Retinal pigment epithelial cell (primary cell): ENCODE measurements around the gene PPIL6.

Source experiments
- DNase-seq: peaks from one replicate; pipeline ENCODE4 v3.0.0-alpha.2; 2010; ENCODE audit warnings: low read depth
- H3K4me3 ChIP-seq: 2 replicates; pipeline ENCODE4 v1.5.1; 2011; ENCODE audit warnings: mild to moderate bottlenecking, low read length, control low read depth, moderate library complexity
- TF ChIP-seq, protein P1 (sequence below): conservative IDR thresholded peaks from 2 replicates; pipeline ENCODE4 v1.5.1; 2011; ENCODE audit warnings: low read depth, low read length, control low read depth, inconsistent platforms

PPIL6 gene

DNA sequence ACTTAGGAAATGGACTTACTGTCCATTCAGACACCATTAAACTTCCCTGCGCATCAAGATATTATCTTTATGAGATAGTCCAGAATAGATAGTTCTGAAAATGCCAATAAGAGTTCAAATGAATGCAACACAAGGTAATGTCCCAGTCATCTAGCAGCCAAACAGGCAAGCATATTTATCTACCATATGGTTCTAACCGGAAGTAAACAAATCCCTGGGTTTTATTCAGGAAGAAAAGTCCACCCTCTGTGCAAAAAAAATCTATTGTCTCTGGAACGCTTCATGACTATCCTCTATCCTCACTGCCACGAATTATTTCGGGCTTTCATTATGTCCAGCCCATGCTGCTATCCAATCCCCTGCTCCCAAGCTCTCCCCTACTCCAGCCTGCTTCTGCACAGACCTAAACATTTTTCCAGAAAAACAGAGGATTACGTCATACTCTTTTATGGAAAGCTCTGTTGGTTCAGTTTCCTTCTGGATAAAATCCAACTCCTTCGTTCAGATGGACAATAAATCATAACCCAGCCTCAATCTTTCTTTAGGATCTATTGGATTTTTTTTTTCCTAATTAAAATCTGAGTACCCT, 11.4 kb downstream of the PPIL6 start:
- no peak overlapping the region for H3K4me3 ChIP-seq
- TF ChIP-seq, protein P1, sequence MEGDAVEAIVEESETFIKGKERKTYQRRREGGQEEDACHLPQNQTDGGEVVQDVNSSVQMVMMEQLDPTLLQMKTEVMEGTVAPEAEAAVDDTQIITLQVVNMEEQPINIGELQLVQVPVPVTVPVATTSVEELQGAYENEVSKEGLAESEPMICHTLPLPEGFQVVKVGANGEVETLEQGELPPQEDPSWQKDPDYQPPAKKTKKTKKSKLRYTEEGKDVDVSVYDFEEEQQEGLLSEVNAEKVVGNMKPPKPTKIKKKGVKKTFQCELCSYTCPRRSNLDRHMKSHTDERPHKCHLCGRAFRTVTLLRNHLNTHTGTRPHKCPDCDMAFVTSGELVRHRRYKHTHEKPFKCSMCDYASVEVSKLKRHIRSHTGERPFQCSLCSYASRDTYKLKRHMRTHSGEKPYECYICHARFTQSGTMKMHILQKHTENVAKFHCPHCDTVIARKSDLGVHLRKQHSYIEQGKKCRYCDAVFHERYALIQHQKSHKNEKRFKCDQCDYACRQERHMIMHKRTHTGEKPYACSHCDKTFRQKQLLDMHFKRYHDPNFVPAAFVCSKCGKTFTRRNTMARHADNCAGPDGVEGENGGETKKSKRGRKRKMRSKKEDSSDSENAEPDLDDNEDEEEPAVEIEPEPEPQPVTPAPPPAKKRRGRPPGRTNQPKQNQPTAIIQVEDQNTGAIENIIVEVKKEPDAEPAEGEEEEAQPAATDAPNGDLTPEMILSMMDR = no peak
- DNase-seq = no peak

DNA sequence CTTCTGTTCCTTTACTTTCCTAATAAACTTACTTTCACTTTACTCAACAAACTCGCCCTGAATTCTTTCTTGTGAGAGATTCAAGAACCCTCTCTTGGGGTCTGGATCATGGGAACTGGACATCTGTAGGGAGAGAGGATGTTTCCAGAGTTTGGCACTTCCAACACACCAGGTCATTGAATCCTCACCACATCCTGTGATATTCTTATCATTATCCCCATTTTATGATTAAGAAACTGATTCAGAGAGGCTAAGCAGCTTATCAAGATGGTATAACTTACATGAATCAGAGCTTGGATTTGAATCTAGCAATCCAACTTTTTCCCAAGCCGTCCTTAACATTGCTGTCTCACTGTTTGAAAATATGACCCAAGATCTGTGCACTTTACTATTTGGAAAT, 15.5 kb downstream of the PPIL6 start:
- TF ChIP-seq, protein P1 = no peak
- H3K4me3 ChIP-seq = no peak overlapping the region
- DNase-seq = no peak

DNA sequence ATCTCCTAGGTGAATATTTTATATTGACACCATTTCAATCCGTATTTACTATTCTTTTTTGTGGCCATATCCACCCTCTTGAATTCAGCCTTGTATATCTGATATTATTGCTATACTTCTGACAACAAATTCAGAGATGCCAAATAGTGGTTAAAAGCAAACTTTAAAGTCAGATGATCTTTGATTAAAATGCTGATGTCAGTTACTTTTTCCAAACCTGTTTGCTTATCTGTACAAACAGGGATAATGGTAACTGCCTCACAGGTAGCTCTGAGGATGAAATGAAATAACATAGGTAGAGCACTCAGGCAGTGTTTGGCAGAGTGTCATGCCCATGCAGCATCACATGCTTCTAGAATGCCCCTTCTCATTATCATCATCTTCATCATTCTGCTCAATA, 19.2 kb downstream of the PPIL6 start:
- no peak for DNase-seq
- TF ChIP-seq, protein P1 = no peak
- H3K4me3 ChIP-seq = no peak overlapping the region

DNA sequence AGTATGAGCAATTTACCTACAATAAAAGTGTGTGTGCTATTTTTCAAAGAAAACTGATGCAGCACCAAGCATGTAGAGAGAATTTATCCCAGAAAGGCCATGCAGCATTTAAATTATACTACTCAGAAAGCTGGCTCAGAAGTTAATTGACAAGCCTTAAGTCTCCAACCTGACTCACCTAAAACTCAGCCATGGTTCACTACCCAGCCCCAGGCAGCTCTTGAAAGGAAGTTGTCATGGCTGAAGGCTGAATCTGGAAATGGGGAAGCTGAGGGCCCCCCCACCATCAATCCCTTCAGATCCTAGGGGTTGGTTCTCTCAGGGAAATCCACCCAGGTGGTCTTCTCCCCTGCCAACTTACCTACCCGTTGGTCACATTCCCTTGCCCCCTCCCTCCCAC, 19.7 kb downstream of the PPIL6 start:
- H3K4me3 ChIP-seq = no peak overlapping the region
- TF ChIP-seq, protein P1 = no peak
- DNase-seq = no peak

DNA sequence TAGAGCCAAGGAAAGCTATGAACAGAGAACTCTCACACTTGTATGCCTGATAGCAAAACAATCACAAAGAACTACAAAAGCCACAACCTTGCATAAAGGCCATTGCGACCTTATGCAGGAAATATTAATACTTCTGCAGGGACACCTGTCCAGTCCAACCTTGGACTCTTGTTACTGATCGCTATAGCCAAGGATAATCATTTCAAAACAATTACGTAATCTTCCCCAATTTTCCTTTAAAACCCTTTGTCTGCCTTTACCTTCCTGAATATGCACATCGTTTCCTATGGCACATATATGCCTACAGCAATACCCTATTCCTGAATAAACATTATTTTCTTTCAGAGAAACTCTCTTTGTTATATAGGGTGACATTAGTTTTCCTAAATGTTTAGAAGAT, 22.8 kb downstream of the PPIL6 start:
- TF ChIP-seq, protein P1 = no peak
- no peak overlapping the region for H3K4me3 ChIP-seq

DNA sequence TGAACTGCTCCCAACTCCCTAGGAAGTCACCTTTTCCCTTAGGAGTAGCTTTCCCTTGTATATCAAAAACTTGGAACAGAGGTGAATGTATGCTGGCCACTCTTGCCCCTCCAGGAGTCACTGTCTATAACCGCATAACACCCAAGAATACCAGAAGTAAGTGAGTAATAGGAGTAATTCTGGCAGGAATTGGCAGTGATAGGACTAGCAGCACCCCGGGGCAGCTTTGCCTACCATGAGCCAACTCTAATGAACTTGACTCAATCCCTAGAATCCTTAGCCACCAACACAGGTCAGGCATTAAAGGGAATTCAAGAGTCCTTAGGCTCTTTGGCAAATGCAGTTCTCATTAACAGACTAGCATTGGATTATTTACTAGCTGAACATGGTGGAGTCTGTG, 29.4 kb downstream of the PPIL6 start:
- no peak overlapping the region for H3K4me3 ChIP-seq
- TF ChIP-seq, protein P1 = no peak
- DNase-seq = no peak

More for the DNA sequence above, 22.8 kb downstream of the PPIL6 start:
- DNase-seq = no peak

DNA sequence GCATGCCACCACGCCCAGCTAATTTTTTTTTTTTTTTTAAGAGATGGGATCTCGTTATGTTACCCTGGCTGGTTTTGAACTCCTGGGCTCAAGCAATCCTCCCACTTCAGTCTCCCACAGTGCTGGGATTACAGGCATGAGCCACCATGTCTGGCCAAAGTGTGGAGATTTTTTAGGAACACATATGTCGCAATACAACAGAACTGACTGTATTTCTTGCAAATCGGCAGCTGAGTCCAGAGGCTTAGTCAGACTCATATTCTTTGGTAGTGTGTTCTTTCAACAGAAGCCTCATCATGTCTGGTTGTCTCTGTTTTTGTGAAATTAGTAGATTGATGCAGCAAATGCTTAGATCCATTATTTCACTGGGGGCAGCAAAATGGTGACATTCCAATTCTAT, 34.2 kb downstream of the PPIL6 start:
- no peak for DNase-seq
- no peak overlapping the region for H3K4me3 ChIP-seq
- TF ChIP-seq, protein P1 = no peak
